Effector memory CD4-positive, alpha-beta T cell (primary cell): ENCODE data around the gene APOBEC2.

Source experiments
- DNase-seq, 3 donors: peaks; one replicate each; pipeline ENCODE4 v3.0.0-alpha.2; 2020
- H3K27ac ChIP-seq: 2 replicates; pipeline ENCODE4 v1.7.0; 2013; ENCODE audit warnings: mild to moderate bottlenecking, low read length, moderate library complexity; ENCODE audit not compliant: insufficient read depth, poor library complexity, severe bottlenecking
- H3K27me3 ChIP-seq: replicated peaks from 2 replicates; pipeline ENCODE4 v1.7.0; 2013; ENCODE audit warnings: mild to moderate bottlenecking, low read length; ENCODE audit not compliant: insufficient read depth, control insufficient read depth, poor library complexity, severe bottlenecking
- H3K36me3 ChIP-seq: 2 replicates; pipeline ENCODE4 v1.7.0; 2013; ENCODE audit warnings: mild to moderate bottlenecking, low read length, moderate library complexity; ENCODE audit not compliant: control insufficient read depth, insufficient read depth
- H3K4me1 ChIP-seq: 2 replicates; pipeline ENCODE4 v1.7.0; 2013; ENCODE audit warnings: low read length, mild to moderate bottlenecking; ENCODE audit not compliant: control insufficient read depth, insufficient read depth, poor library complexity, severe bottlenecking
- H3K4me3 ChIP-seq: 2 replicates; pipeline ENCODE4 v1.7.0; 2013; ENCODE audit warnings: low read length, low read depth, mild to moderate bottlenecking; ENCODE audit not compliant: insufficient read depth, poor library complexity, severe bottlenecking
- H3K9me3 ChIP-seq: 2 replicates; pipeline ENCODE4 v1.7.0; 2013; ENCODE audit warnings: mild to moderate bottlenecking, low read length, moderate library complexity; ENCODE audit not compliant: control insufficient read depth

The APOBEC2 gene

DNA sequence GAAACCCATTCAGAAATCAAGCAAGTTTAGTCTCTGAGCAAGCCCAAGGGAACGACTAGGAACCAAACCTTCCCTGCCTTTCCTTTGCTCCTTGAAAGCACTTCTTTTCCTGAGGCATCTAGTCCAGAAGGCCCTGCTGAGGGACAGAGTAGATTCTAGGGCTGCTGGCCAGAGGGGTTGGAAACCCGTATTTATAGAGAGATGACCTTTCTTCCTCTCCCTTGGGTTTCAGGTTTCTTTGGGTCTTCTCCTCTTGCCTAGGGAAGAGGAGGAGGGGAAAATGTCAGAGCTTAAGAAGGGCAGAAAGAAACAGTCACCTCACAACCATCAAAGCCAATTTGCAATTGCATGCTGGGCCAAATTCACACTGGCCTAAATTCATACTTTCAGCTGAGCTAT, 5.8 kb downstream of the APOBEC2 start:
- DNase-seq, result no peak
- Histone ChIP-seq H3K4me1 (no peaks in the 10 kb centered on the region), H3K27me3 (no peaks in the 10 kb centered on the region), H3K36me3 (peaks cover 20% of the 10 kb centered on the region), H3K4me3 (no peak overlapping the region), H3K9me3 (no peaks in the 10 kb centered on the region), H3K27ac (no peak overlapping the region)

DNA sequence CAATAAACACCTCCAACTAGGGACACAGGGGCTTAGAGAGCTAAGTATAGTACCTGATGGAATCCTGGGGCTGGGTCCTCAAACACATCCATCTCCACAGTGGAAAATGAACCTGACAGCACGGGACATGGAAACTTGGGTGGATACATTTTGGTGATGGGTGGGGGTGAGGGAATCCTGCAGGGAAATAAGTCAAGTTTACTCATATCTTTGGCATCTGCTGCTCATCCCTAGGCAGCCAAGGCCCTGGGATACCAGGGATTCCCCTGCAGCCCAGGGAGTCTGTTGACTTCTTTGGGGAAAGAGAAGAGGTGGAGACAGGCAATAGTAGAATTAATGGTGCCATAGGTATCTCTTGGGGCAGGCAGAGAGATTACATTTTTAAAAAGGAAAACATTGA, 6.6 kb downstream of the APOBEC2 start:
- Histone ChIP-seq H3K9me3 (no peaks in the 10 kb centered on the region), H3K4me1 (no peaks in the 10 kb centered on the region), H3K27me3 (no peaks in the 10 kb centered on the region), H3K27ac (no peak overlapping the region), H3K4me3 (no peak overlapping the region), H3K36me3 (peaks cover 25% of the 10 kb centered on the region)
- DNase-seq, result no peak

DNA sequence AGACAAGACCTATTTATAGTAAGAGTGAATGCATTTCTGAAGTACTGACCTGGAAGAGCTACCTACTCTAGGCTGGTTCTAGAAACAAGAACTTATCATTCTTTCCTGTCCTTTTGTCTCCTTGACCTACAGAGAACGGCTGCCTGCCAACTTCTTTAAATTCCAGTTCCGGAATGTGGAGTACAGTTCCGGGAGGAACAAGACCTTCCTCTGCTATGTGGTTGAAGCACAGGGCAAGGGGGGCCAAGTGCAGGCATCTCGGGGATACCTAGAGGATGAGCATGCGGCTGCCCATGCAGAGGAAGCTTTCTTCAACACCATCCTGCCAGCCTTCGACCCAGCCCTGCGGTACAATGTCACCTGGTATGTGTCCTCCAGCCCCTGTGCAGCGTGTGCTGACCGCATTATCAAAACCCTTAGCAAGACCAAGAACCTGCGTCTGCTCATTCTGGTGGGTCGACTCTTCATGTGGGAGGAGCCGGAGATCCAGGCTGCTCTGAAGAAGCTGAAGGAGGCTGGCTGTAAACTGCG, 8.3 kb downstream of the APOBEC2 start:
- DNase-seq, result no peak
- Histone ChIP-seq H3K27me3 (no peaks in the 10 kb centered on the region), H3K27ac (no peak overlapping the region), H3K4me1 (no peaks in the 10 kb centered on the region), H3K9me3 (no peaks in the 10 kb centered on the region), H3K36me3 (peaks cover 32% of the 10 kb centered on the region), H3K4me3 (no peak overlapping the region)

DNA sequence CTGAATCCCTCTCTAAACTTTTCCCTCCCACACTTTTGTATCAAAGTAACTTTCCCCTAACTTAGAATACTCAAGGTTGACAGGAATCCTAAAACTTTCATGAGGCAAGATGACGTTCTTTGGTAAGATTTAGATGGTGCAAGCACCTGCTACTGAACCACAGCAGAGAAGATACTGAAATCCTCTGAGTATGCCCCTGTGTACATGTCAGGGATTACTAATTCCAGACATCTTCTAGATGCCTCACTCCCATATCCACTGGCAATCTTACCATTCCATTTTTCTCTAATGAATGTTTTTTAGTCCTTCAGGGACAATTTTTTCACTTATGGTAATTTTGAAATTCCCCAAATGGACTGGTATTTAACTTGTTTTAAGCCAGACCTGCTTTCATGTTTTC, 9.1 kb downstream of the APOBEC2 start:
- Histone ChIP-seq H3K27me3 (no peaks in the 10 kb centered on the region), H3K27ac (no peak overlapping the region)

DNA sequence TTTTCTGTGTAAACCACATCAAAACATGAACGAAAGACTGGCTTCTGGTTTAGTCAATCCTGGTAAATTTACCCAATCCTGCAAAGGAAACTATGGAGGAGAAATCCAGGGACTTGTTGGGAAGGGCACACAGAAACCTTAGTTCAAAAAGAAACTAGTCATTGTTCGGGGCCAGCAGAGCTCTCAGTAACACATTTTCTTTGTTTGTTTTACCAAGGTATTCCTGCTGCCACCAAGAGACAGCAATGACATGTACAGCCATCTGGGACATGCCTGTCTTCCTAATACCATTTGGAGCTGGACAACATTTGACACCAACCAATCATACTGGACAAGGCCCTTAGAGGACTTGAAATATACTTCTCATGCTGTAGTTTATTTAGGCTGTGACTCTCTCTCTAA, 10.9 kb downstream of the APOBEC2 start:
- Histone ChIP-seq H3K9me3 (no peaks in the 10 kb centered on the region), H3K27me3 (no peaks in the 10 kb centered on the region), H3K4me3 (no peak overlapping the region), H3K27ac (no peak overlapping the region), H3K36me3 (peaks cover 35% of the 10 kb centered on the region), H3K4me1 (no peaks in the 10 kb centered on the region)
- DNase-seq, result no peak

More for the DNA sequence above, 9.1 kb downstream of the APOBEC2 start:
- no peak for DNase-seq
- Histone ChIP-seq H3K4me3 (no peak overlapping the region), H3K4me1 (no peaks in the 10 kb centered on the region), H3K9me3 (no peaks in the 10 kb centered on the region), H3K36me3 (peaks cover 32% of the 10 kb centered on the region)

DNA sequence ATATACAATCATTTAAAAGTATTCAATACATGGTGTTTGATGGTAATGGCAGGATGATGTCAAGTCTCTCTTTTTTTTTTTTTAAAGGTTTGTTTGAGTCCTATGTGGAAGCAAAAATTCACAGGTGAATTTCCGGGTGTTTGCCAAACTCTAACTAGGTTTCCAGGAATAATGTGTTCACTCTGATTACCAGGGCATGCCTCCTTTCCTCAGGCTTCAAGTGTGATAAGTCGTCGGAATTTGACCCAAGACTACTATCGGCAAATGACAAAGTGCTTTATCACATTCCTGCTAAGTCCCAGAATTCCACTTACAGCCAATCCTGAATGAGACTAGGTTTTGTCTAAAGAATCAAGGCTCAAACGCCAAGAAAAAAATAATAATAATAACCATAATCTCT, 11.8 kb downstream of the APOBEC2 start:
- no peaks in the 10 kb centered on the region for H3K9me3 ChIP-seq
- H3K4me3 ChIP-seq, result no peak overlapping the region
- H3K27me3 ChIP-seq, result no peaks in the 10 kb centered on the region
- DNase-seq, result no peak
- no peaks in the 10 kb centered on the region for H3K4me1 ChIP-seq
- no peak overlapping the region for H3K27ac ChIP-seq
- peaks cover 43% of the 10 kb centered on the region for H3K36me3 ChIP-seq

DNA sequence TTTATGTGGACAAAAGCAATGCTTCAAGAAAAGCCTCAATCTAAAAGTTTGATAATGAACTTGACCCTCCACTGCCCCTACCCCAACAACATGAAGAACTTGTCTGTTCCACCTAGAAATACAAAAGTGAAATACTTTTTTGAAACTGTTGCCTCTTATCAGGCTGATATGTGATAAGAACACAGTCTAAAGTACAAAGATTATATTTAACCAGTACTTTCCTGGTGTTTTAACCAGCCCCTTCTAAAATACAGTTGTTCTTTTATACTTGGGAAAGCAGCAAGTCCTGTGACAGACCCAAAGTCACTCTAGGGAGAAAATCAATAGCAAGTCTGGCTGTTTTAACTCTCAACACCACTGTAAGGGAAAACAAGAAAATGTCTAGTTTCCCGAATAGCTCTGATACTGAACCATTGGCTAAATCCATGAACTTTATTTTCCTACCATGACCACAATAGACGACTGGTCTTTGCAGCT, 12.6 kb downstream of the APOBEC2 start:
- peaks cover 51% of the 10 kb centered on the region for H3K36me3 ChIP-seq
- H3K27me3 ChIP-seq, result no peaks in the 10 kb centered on the region
- H3K9me3 ChIP-seq, result no peaks in the 10 kb centered on the region
- H3K4me1 ChIP-seq, result no peaks in the 10 kb centered on the region
- no peak for DNase-seq
- no peak overlapping the region for H3K4me3 ChIP-seq
- H3K27ac ChIP-seq, result no peak overlapping the region

DNA sequence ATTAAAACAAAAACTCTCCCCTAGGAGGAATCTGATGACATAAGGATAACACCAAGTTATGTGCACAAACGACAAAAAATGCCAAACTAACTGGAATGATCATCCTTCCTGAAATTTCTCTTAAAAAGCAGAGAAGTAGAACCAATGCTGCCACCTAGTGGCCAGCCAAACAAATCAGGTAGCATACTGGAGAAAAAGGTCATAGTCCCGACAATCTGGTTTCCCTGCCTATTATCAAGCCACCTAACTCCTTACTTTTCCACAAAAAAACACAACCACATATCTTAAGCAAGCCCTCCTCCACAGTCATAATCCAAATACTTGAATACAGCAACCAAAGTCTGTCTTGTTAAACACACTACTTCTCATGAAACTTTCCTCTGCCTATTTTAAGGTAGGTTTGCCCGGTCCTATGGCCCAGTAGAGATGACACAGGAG, 13.9 kb downstream of the APOBEC2 start:
- Histone ChIP-seq H3K4me3 (no peak overlapping the region), H3K4me1 (peaks cover 7% of the 10 kb centered on the region), H3K27ac (no peak overlapping the region), H3K36me3 (peaks cover 40% of the 10 kb centered on the region), H3K9me3 (no peaks in the 10 kb centered on the region), H3K27me3 (no peaks in the 10 kb centered on the region)
- DNase-seq, result peak; percentile 14 to 57 (median 24)

DNA sequence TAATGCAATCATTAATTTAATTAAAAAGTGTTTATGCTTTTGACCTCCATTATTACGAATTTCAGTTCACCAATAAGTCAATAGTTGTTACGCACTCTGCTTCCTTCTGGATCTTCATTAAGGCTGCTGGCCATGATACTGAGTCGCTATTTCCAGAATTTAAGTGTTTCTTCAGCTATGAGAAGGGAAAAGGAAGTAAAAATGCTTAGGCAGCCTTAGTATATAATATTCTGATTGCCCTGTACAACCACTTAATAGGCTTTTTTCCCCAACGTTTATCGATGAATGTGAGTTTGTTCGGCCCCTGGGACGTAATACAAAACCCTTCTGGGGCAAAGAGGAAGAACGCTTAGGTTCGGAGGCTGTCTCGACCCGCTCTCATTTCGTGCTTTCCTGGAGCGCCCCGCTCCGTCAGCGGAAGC, 18.5 kb downstream of the APOBEC2 start:
- no peaks in the 10 kb centered on the region for H3K27me3 ChIP-seq
- no peak for DNase-seq

DNA sequence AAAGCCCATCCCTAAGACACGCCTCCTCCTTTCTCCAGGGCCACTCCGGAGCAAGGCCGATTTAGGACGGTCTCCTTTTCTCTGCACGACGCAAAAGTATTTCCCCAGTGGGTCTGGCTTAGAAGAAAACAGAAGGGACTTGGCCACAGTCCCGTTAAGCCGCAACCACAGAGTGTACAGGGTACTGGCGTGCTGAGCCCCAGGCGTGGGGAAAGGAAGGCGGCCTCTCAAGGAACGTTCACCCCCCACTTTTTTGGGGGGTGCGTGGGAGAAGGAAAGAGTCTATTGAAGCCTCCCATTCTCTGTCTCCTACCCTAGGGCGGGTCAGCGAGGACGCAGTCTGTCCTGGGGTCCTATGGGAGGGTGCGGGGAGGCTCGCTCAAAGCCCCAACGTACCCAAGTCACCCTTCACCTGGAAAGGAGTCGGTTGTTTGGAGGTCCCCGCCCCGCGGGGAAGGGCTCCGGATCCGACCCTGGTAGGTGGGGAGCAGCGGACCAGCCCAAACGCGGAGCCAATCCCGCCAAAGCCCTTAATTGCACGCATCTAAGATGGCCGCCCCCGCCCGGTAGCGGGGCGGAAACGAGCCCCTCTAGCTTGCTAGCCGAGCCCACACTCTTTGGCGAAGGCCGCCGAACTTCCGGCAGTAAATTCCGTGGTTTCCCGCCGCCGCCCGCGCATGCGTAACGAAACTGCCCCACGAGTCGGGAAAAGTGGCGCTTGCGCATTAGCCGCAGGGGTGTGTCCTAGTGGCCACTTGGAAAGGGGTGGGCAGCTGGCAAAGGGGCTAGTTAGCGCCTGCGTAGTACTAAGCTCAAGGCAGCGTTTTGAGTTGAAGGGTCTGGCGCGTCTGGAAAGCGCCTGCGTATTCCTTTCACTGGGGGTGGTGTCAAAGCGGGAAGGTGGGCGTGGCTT, 19.2 kb downstream of the APOBEC2 start, which contains the start of gene OARD1:
TSS of gene OARD1 (minus strand) at position 434 of the 913 bp plus-strand sequence. CDS start 722 bp downstream, outside the sequence.
- peaks cover 30% of the 10 kb centered on the region for H3K4me1 ChIP-seq
- peak within 1 kb of the TSS; percentile 94 for H3K27ac ChIP-seq
- H3K27me3 ChIP-seq, result no peaks in the 10 kb centered on the region
- H3K36me3 ChIP-seq, result peaks cover 20% of the 10 kb centered on the region
- no peaks in the 10 kb centered on the region for H3K9me3 ChIP-seq
- H3K4me3 ChIP-seq, result peak within 1 kb of the TSS; percentile 92
- peak; percentile 100 for DNase-seq

More for the DNA sequence above, 18.5 kb downstream of the APOBEC2 start:
- Histone ChIP-seq H3K36me3 (peaks cover 20% of the 10 kb centered on the region), H3K9me3 (no peaks in the 10 kb centered on the region), H3K4me3 (peak overlapping the region; percentile 92), H3K4me1 (peaks cover 30% of the 10 kb centered on the region), H3K27ac (peak overlapping the region; percentile 94)
